GM12874 (cell line): Measurements from ENCODE around the gene DNM3.

ENCODE experiments used
- CTCF ChIP-seq: IDR thresholded peaks from 2 replicates; pipeline ENCODE4 v1.5.1; 2011; ENCODE audit warnings: low read depth, mild to moderate bottlenecking, control low read depth, low read length, moderate library complexity; ENCODE audit not compliant: insufficient read depth

Gene DNM3

DNA sequence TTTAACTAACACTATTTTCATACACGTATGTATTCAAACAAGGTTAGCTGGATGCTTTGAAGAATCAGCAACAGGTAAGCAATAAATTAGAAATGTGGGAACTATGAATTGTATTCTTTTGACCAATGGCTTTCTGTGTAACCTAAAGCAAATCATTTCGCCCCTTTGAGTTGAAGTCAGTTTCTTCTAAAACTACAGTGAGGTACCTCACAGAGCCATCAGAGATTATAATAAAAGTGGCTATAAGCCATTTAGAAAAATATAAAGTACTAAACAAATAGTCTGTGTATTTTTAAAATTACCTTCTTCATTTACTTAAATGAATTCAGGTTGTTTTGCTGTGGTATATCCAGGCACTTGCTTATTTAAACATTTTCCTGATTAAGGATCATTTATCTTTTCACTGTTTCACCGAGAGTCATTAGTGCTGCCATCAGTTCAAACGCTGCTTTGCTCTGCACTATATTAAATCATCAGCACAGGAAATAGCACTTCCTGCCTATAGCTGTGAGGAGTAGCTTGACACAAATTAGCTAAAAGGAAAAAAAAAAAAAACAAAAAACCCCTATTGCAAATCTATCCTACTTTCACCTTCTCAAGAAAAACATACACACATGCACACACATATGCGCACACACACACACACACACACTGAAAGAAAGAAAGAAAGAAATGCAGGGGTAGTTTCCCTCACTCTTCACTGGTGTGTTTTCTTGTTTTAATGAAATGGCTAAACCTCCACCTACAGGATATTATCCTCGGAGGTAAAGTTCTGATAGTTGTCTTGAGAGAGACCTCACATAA, 539.3 kb downstream of the DNM3 start:
- TF ChIP-seq CTCF = no peak

GRCh38 chr1:172381946-172382345, 540.6 kb downstream of the DNM3 start:
- TF ChIP-seq CTCF = no peak

DNA sequence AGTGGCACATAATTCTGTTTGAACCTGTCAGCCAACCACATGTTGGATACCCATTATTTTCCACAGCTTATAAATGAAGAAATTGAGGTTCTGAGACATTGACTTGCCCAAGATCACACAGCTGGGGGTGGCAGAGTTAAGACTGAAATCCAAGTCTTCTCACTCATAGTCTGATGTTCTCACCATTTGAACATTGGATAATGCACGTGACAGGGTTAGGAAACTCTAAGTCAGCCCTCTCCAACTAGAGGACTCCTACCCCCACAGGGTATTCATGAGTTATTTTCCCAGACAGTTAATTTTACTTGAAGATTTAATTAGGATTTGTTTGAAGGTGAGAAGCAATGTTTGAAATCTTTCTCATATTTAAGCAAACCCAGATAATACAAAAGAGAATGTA, 541.1 kb downstream of the DNM3 start:
- no peak for TF ChIP-seq CTCF

DNA sequence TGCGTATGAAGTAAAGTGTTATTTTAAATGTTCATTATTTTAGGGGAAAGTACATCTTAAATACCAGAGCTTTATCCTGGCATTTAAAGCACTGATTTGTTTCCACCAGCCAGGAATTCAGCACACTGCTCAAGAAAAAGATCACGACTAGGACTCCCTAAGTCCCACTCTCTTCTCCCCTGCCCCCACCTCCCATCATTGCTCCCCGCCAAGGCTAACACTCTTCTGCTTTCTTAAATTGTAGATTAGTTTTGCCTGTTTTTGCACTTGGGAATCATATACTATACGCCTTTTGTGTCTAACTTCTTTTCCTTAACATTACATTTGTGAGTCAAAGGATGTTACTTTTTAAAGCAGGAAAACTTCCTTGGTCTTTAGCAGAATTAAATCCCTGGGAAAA, 541.7 kb downstream of the DNM3 start:
- TF ChIP-seq CTCF = no peak

DNA sequence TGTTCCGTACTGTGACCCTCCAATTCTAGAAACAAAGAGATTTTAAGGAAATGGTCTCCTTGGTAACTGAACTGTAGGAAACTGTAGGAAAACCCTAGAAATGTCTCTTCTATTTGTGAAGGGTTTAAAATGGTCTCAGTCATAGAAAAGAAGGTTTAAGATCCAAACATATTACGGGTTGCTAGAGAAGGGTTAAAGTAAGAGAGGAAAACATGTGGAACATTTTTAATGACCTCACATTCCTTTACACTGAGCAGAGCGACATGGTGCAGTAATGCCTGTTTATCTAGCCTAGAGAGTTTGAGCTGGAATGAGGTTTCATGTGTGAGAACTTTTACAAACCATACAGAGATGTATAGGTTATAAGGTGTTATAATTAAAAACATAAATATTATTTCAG, 542.2 kb downstream of the DNM3 start:
- TF ChIP-seq CTCF = no peak

- TF ChIP-seq CTCF = no peak
These were observed 543.4 kb downstream of the DNM3 start for GRCh38 chr1:172384656-172385055.

- TF ChIP-seq CTCF = no peak
These were observed 544.7 kb downstream of the DNM3 start for GRCh38 chr1:172386046-172386445.
